ENCODE data around the gene TEX44.
A peak's percentile ranks its signal among the peaks of the same experiment; 100 is the strongest.

The TEX44 gene

GRCh38 chr2:231634951-231635875, 42.5 kb downstream of the TEX44 start:
- no peak for DNase-seq

DNA sequence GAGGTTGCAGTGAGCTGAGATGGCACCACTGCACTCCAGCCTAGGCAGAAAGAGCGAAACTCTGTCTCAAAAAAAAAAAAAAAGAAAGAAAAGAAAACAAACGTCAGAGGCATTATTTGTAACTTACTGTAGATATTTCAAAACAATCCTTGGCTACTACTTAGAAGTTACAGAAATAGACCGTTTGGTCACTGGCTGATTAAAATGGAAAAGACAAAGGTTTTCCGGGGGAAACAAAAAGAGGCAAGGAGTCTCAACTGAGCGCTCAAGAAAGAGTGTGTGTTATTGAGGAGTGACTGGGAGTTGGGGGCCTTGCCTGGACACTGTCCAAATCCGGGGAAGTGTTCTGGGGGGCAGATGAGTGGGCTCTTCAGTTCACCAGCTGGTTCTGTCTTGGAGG, 47.6 kb downstream of the TEX44 start:
- DNase-seq, result no peak

GRCh38 chr2:231640641-231641111, 48.0 kb downstream of the TEX44 start:
- peak; percentile 30 to 35 for DNase-seq

DNA sequence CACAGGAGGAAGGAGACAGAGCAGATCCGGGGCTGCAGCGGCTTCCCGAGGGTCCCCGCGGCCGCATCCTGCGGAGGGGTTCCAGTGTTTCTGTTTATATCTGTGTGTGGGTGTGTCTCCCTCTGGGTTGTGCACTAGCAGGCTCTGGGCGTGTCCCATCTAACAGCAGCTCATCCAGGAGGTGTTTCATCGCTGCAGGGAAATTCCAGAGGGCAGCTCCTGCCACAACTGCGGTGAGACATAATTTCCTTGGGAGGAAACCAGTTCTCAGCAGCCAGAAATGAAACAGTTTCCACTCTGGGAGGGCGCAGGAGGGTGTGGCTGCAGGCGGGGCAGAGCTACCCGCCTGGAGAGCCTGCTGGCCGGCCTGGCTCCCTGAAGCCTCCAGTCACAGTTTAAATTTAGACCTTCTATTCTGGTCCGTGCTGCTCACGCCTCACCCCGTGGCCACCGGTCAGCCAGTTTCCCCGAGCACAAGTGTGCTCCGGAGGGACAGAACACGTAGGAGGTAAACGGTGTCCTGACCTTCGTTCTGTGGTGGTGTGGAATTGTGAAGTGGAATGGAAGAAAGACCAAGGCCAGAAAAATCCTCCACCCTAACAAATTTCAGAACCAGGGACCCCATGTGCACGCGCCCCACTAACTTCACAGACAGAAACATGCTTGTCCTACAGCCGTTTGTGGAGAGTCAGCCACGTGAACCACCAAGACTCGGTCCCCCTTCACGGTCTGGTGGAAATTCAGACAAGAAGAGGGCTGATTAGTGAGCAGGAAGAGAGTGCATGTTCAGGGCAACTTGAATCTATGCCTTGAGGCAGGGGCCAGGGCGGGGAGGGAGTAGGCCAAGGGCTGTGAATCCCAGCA, 50.2 kb downstream of the TEX44 start:
- DNase-seq, result peak; percentile 50 to 66

DNA sequence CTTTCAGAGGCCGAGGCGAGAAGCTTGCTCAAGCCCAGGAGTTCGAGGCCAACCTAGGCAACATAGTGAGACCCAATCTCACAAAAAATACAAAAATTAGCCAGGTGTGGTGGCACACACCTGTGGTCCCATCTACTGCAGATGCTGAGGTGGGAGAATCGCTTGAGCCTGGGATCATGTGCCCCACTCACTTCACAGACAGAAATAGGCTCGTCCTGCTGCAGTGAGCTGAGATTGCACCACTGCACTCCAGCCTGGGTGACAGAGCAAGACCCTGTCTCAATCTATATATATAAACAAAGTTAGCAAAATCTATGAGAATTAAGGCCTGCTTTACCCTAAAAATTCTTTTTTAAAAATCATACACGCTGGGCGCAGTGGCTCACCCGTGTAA, 50.8 kb downstream of the TEX44 start:
- no peak for DNase-seq

All from Kasumi-1 (cell line).